Lower leg skin (tissue), 4 donors: ENCODE results near the gene DMRT1. TPM values are rescaled to one million over a fixed set of nuclear protein-coding genes. Genes with fewer than 3 reads are reported as not detected.

ENCODE experiments used
- DNase-seq, 2 donors: peaks; one replicate each; pipeline ENCODE4 v3.0.0-alpha.2; 2019; ENCODE audit warnings: low spot score in 2 of 2
- H3K4me3 ChIP-seq: fragments of 200-600 bp; sonication (generic); 2 replicates; pipeline ENCODE4 v1.5.1; 2017; ENCODE audit warnings: mild to moderate bottlenecking, low read depth; ENCODE audit not compliant: poor library complexity, severe bottlenecking
- CTCF ChIP-seq, 3 donors: fragments of 450-650 bp; IDR thresholded peaks; one replicate each; pipeline ENCODE4 v1.5.1; 2016; ENCODE audit warnings: antibody characterized with exemption in 3 of 3, mild to moderate bottlenecking in 3 of 3, moderate library complexity in 2 of 3
- POLR2A ChIP-seq, 2 donors: fragments of 450-650 bp; IDR thresholded peaks; one replicate each; pipeline ENCODE4 v1.6.1; 2016 to 2017; ENCODE audit warnings: antibody characterized with exemption in 2 of 2, mild to moderate bottlenecking in 1 of 2, moderate library complexity in 1 of 2
- WGBS, 2 donors: methylation state at CpG; one replicate each; pipeline ENCODE4 v1.1.5; 2018; 5-methylcytosine and 5-hydroxymethylcytosine counted together
- intact Hi-C: fragments of 100-400 bp; cut with DNase I; formaldehyde crosslinking; loops from one replicate; pipeline ENCODE4 v1.15.0; 2023; ENCODE audit warnings: low total_unique reads
- total RNA-seq, 4 donors: library from RNA; depleted of rRNA; stranded (reverse); fragments of >200 nt; gene quantifications; one replicate each; pipeline ENCODE4 v1.1.0, GENCODE V29; 2016

DMRT1 gene
- total RNA-seq, 4 donors from 2014 or later, result not detected

GRCh38 chr9:1018121-1018520, 176.6 kb downstream of the DMRT1 start:
- whole genome bisulfite sequencing, 2 donors, result 18 to 32% methylated on average over 10 of the region's 10 CpGs
- no peak for DNase-seq
- H3K4me3 ChIP-seq, result no peak overlapping the region
- no peak for TF ChIP-seq CTCF (IDR thresholded peaks at IDR 0.05)
- TF ChIP-seq POLR2A (IDR thresholded peaks at IDR 0.05), result no peak
- intact Hi-C loops, result no loop called here

Other genes starting within 250 kb of the DMRT1 start
- gene DMRT3, start 135.0 kb downstream of the DMRT1 start, total RNA-seq, result under 1 TPM in 1 of 4 donors, not detected in 3; 0.55 TPM
- gene DMRT2, start 208.7 kb downstream of the DMRT1 start, total RNA-seq, result under 1 TPM in 2 of 4 donors, not detected in 2; 0.22 to 0.81 TPM